Effector memory CD8-positive, alpha-beta T cell (primary cell): Measurements from ENCODE around the gene APP.

ENCODE experiments used
- ATAC-seq: fragments of 150-1000 bp; cut with Tn5 transposase; replicated peaks from 2 replicates; pipeline ENCODE4 v1.10.0; 2021; ENCODE audit warnings: mild to moderate bottlenecking, moderate library complexity
- DNase-seq, 3 experiments: peaks; one replicate each; pipeline ENCODE4 v3.0.0; 2021
- H3K27ac Mint-ChIP-seq, 2 donors: one replicate each; pipeline ENCODE4 v1.8.0; 2022; ENCODE audit warnings: mild to moderate bottlenecking in 2 of 2, mixed read lengths in 2 of 2, moderate library complexity in 2 of 2
- H3K27me3 Mint-ChIP-seq, 2 donors: one replicate each; pipeline ENCODE4 v1.8.0; 2022; ENCODE audit warnings: mixed read lengths in 2 of 2
- H3K36me3 Mint-ChIP-seq: one replicate; pipeline ENCODE4 v1.8.0; 2022; ENCODE audit warnings: mild to moderate bottlenecking, moderate library complexity, mixed read lengths; ENCODE audit not compliant: insufficient read depth
- H3K4me1 Mint-ChIP-seq, 2 donors: one replicate each; pipeline ENCODE4 v1.8.0; 2022; ENCODE audit warnings: low read depth in 2 of 2, mixed read lengths in 2 of 2
- H3K4me3 Mint-ChIP-seq, 2 donors: one replicate each; pipeline ENCODE4 v1.8.0; 2022; ENCODE audit warnings: mild to moderate bottlenecking in 2 of 2, mixed read lengths in 2 of 2, moderate library complexity in 2 of 2
- H3K9me3 Mint-ChIP-seq, 2 donors: one replicate each; pipeline ENCODE4 v1.8.0; 2022; ENCODE audit warnings: mixed read lengths in 2 of 2

APP gene

GRCh38 chr21:25881524-25882376 is 288.8 kb downstream of the APP start:
- DNase-seq (peak; percentile 19 to 42 (median 35)), ATAC-seq (peak; percentile 65)
- H3K27ac Mint-ChIP-seq = no peak overlapping the region
- no peaks in the 10 kb centered on the region for H3K9me3 Mint-ChIP-seq
- H3K36me3 Mint-ChIP-seq = peaks cover 3% of the 10 kb centered on the region
- H3K4me1 Mint-ChIP-seq = no peaks in the 10 kb centered on the region
- H3K27me3 Mint-ChIP-seq = peaks cover 0 to 14% of the 10 kb centered on the region in 2 donors
- H3K4me3 Mint-ChIP-seq = no peak overlapping the region

- H3K4me1 Mint-ChIP-seq = no peaks in the 10 kb centered on the region
- DNase-seq (no peak), ATAC-seq (no peak)
- no peak overlapping the region for H3K27ac Mint-ChIP-seq
- H3K27me3 Mint-ChIP-seq = peaks cover 7 to 17% of the 10 kb centered on the region in 2 donors
- no peaks in the 10 kb centered on the region for H3K9me3 Mint-ChIP-seq
- no peak overlapping the region for H3K4me3 Mint-ChIP-seq
- peaks cover 3% of the 10 kb centered on the region for H3K36me3 Mint-ChIP-seq
Observed at GRCh38 chr21:25879203-25879602, 291.4 kb downstream of the APP start.

GRCh38 chr21:25878344-25878743 is 292.2 kb downstream of the APP start:
- no peaks in the 10 kb centered on the region for H3K36me3 Mint-ChIP-seq
- peaks cover 7 to 17% of the 10 kb centered on the region in 2 donors for H3K27me3 Mint-ChIP-seq
- no peak overlapping the region for H3K4me3 Mint-ChIP-seq
- DNase-seq (no peak), ATAC-seq (no peak)
- no peak overlapping the region for H3K27ac Mint-ChIP-seq
- H3K4me1 Mint-ChIP-seq = no peaks in the 10 kb centered on the region
- no peaks in the 10 kb centered on the region for H3K9me3 Mint-ChIP-seq

- Mint-ChIP-seq H3K27ac (no peak overlapping the region), H3K36me3 (no peaks in the 10 kb centered on the region), H3K27me3 (peaks cover 15 to 30% of the 10 kb centered on the region in 2 donors), H3K4me3 (no peak overlapping the region), H3K9me3 (no peaks in the 10 kb centered on the region), H3K4me1 (no peaks in the 10 kb centered on the region)
- ATAC-seq (no peak), DNase-seq (no peak)
Observed at GRCh38 chr21:25872271-25872670, 298.3 kb downstream of the APP start.

GRCh38 chr21:25871566-25871965 is 299.0 kb downstream of the APP start:
- Mint-ChIP-seq H3K9me3 (no peaks in the 10 kb centered on the region), H3K27ac (no peak overlapping the region), H3K27me3 (peaks cover 15 to 31% of the 10 kb centered on the region in 2 donors), H3K4me3 (no peak overlapping the region), H3K4me1 (no peaks in the 10 kb centered on the region), H3K36me3 (no peaks in the 10 kb centered on the region)
- ATAC-seq (no peak), DNase-seq (no peak)

GRCh38 chr21:25870084-25870483 is 300.5 kb downstream of the APP start:
- H3K27ac Mint-ChIP-seq = no peak overlapping the region
- ATAC-seq = no peak
- no peaks in the 10 kb centered on the region for H3K4me1 Mint-ChIP-seq
- no peak for DNase-seq
- peaks cover 15 to 24% of the 10 kb centered on the region in 2 donors for H3K27me3 Mint-ChIP-seq
- H3K9me3 Mint-ChIP-seq = no peaks in the 10 kb centered on the region
- no peak overlapping the region for H3K4me3 Mint-ChIP-seq
- no peaks in the 10 kb centered on the region for H3K36me3 Mint-ChIP-seq

GRCh38 chr21:25867061-25867460 is 303.5 kb downstream of the APP start:
- Mint-ChIP-seq H3K4me3 (no peak overlapping the region), H3K9me3 (no peaks in the 10 kb centered on the region), H3K4me1 (no peaks in the 10 kb centered on the region), H3K36me3 (no peaks in the 10 kb centered on the region), H3K27me3 (peaks cover 8 to 30% of the 10 kb centered on the region in 2 donors), H3K27ac (no peak overlapping the region)
- no peak for DNase-seq
- no peak for ATAC-seq

- no peak for ATAC-seq
- H3K4me3 Mint-ChIP-seq = no peak overlapping the region
- no peak for DNase-seq
Observed at GRCh38 chr21:25863747-25864146, 306.8 kb downstream of the APP start.

GRCh38 chr21:25863031-25863430 is 307.5 kb downstream of the APP start:
- Mint-ChIP-seq H3K4me1 (no peaks in the 10 kb centered on the region), H3K27me3 (peaks cover 6 to 13% of the 10 kb centered on the region in 2 donors), H3K4me3 (no peak overlapping the region), H3K27ac (no peak overlapping the region), H3K9me3 (no peaks in the 10 kb centered on the region), H3K36me3 (no peaks in the 10 kb centered on the region)
- ATAC-seq (no peak), DNase-seq (no peak)

More at GRCh38 chr21:25863747-25864146, 306.8 kb downstream of the APP start:
- Mint-ChIP-seq H3K27me3 (peaks cover 0 to 17% of the 10 kb centered on the region in 2 donors), H3K36me3 (no peaks in the 10 kb centered on the region), H3K9me3 (no peaks in the 10 kb centered on the region), H3K4me1 (no peaks in the 10 kb centered on the region), H3K27ac (no peak overlapping the region)

- no peaks in the 10 kb centered on the region for H3K36me3 Mint-ChIP-seq
- H3K27me3 Mint-ChIP-seq = peaks cover 9% of the 10 kb centered on the region in 2 donors
- peak in 1 of 3 experiments; percentile 4 for DNase-seq
- H3K4me1 Mint-ChIP-seq = no peaks in the 10 kb centered on the region
- ATAC-seq = no peak
- no peaks in the 10 kb centered on the region for H3K9me3 Mint-ChIP-seq
- no peak overlapping the region for H3K4me3 Mint-ChIP-seq
- H3K27ac Mint-ChIP-seq = no peak overlapping the region
Observed at GRCh38 chr21:25862596-25862995, 308.0 kb downstream of the APP start.

- Mint-ChIP-seq H3K36me3 (no peaks in the 10 kb centered on the region), H3K4me1 (no peaks in the 10 kb centered on the region), H3K27ac (no peak overlapping the region), H3K27me3 (peaks cover 6 to 9% of the 10 kb centered on the region in 2 donors), H3K4me3 (no peak overlapping the region), H3K9me3 (no peaks in the 10 kb centered on the region)
- DNase-seq = no peak
- no peak for ATAC-seq
Observed at GRCh38 chr21:25862112-25862511, 308.5 kb downstream of the APP start.

- H3K9me3 Mint-ChIP-seq = no peaks in the 10 kb centered on the region
- H3K36me3 Mint-ChIP-seq = no peaks in the 10 kb centered on the region
- no peak overlapping the region for H3K4me3 Mint-ChIP-seq
- no peaks in the 10 kb centered on the region for H3K4me1 Mint-ChIP-seq
- DNase-seq (no peak), ATAC-seq (no peak)
- H3K27me3 Mint-ChIP-seq = peaks cover 0 to 9% of the 10 kb centered on the region in 2 donors
- no peak overlapping the region for H3K27ac Mint-ChIP-seq
Observed at GRCh38 chr21:25859235-25859929, 311.2 kb downstream of the APP start.

- Mint-ChIP-seq H3K36me3 (no peaks in the 10 kb centered on the region), H3K27me3 (peaks cover 0 to 17% of the 10 kb centered on the region in 2 donors), H3K4me3 (no peak overlapping the region), H3K9me3 (no peaks in the 10 kb centered on the region), H3K4me1 (no peaks in the 10 kb centered on the region), H3K27ac (no peak overlapping the region)
- DNase-seq (no peak), ATAC-seq (no peak)
Observed at GRCh38 chr21:25858325-25858724, 312.2 kb downstream of the APP start.
